ENCODE results near the gene GPR84. TPM values are rescaled to one million over a fixed set of nuclear protein-coding genes. Genes with fewer than 3 reads are reported as not detected.

GPR84 gene
- total RNA-seq, 1 donor from 2014 or later: 2.9 TPM

- DNase-seq (ENCODE audit: low spot score): no peak
Measured at GRCh38 chr12:54392485-54393206, 28.4 kb upstream of the GPR84 start.

DNA sequence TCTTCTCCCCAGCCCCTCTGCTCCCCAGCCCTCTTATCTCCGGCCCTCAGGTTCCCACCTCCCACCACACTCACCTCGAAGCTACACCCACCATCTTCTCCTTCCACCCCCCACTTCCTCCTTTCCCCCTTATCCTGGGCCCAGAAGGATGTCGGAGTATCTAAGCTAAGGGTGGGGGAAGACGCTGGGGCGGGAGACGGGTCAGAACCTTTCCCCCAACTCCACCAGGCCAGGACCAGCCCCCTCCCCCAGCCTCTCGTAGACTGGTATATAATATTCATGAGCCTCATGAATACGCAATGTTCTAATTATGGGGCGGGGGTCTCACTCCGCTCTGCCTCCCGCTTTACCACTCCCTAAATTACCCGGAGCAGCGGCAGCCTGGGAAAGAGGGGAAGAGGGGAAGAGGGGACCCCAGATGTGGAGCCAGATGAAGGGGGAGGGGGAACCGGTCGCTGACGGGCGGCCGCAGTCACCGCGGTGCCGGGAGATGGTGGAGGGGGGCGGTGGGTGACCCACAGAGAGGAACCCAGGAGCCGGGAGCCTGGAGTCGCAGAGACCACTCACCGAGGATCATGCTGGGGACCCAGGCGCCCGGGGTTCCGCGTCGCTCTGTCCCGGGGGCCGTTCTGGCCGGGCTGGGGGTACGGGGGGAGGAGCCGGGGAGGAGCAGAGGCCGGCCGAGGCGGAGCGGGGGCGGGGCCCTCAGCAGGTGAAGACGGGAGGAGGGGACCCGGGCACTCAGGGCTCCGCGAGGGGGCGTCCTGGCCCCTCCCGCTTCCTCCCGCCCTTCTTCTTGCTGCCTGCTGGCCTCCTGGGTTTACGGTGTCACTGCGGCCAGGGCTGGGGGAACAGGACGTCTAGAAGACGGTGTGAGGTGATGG is 26.6 kb upstream of the GPR84 start:
- DNase-seq (ENCODE audit: low spot score): no peak

DNA sequence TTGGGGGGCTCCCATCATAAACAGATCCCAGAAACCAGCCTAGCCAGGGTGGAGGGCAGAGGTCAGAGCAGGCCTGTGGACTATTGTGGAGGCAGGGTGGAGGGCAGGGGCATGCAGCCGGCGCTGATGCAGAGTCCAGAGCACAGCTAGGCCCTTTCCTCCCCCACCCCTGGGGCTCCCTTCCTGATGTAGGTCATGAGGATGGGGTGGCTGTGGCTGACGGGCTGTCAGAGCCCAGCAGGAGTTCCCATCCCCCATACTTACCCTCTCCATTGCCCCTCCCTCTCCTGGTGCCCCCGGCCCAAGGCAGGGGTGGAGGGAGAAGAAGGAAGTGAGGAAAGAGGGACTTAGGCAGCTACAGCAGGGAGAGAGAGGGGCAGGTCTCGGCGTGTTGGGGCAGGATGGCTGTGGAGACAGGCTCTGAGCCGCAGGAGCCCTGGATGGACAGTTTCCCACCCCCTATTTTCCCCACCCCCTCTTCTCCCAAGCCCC is 25.9 kb upstream of the GPR84 start:
- DNase-seq (ENCODE audit: low spot score): no peak

GRCh38 chr12:54389607-54390175 is 25.4 kb upstream of the GPR84 start:
- DNase-seq (ENCODE audit: low spot score): no peak

- no peak for DNase-seq (ENCODE audit: low spot score)
Measured at GRCh38 chr12:54389134-54389508, 24.8 kb upstream of the GPR84 start.

DNA sequence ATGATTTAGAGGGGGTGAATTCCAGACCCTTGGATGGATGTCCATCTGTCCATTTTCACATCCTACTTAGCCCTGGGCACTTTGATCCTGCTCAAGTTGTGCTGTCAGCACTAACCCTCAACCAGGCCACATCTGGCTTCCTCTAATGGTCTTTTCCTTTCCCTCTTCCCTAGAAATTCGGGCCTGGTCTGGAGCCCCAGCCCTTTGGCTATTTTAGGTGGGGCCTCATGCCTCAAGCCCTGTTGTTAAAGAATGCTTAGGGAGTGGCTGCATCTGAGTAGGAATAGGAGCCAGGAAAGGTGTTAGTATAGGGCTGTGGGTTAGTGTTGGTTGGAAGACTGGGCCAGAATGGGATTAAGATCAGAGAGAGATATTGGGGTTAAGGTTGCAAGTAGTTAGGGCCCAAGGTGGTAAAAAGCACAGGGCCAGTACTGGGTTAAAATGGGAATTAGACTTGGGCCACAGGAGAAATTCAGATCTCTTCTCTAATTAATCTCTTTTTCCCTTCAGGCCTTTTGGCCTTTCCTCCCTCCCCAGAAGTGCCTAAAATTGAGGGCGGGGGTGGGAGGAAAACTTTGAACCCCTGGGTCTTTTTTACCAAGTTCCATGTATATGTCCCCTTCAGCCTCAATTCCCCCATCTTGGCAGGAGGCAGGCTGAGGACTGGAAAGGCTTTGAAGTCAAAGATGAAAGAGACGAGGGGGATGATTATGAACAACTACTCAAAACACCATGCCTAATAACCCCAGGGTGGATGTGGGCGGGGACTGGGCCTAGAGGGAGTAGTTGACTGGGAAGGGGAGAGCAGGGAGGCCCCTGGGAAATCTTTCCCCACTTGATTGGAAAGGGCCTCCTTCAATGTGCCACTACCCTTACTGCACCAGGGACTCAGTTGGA is 24.2 kb upstream of the GPR84 start:
- no peak for DNase-seq (ENCODE audit: low spot score)

DNA sequence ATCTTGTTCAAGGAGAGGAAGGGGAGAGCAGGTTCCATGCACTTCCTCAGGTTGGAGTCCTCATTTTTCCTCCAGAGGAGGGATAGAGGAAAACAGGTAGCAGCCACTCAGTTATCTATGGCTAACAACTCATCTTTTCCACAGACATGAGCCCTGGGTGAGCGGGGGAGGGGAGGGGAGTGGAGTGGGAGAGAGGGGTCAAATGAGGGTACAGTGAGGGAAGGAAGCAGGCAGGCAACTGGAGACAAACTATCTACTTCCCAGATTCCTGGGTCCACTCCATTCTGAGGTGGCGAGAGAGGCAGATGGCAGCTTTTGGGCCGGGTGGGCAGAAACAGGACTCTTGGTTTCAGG is 22.8 kb upstream of the GPR84 start:
- no peak for DNase-seq (ENCODE audit: low spot score)

- DNase-seq (ENCODE audit: low spot score): no peak
Measured at GRCh38 chr12:54386403-54387113, 22.3 kb upstream of the GPR84 start.

DNA sequence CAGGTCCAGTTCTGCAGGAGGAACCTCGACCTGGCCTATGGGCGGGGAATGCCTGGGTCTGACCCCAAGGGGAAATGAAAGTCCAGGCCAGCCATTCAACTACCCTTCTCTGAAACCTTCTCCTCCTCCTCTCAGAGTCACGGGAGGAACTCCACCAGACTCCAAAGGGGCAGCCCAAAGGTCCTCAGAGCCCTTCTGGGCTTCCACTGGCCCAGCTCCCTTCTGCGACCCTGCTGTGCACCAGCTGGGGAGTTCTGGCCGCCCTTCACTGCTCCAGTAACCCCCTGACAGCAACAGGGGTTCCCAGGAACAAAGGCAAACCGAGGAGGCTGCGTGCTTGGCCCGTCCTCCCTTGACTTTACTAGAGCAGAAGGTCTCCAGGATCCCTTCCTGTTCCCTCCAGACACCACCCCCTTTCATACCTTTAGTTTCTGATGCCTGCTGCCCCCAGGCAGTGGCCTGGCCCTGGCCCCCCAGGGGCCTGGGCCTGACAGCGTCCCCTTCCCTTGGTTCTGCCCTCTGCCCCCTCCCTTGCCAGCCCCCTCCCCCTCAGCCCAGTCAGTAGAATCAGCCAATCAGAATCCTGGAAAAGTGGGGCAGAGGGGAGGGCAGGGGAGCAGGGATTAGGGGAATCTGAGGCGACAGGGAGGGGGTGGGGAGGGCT is 21.1 kb upstream of the GPR84 start:
- DNase-seq (ENCODE audit: low spot score): no peak

DNA sequence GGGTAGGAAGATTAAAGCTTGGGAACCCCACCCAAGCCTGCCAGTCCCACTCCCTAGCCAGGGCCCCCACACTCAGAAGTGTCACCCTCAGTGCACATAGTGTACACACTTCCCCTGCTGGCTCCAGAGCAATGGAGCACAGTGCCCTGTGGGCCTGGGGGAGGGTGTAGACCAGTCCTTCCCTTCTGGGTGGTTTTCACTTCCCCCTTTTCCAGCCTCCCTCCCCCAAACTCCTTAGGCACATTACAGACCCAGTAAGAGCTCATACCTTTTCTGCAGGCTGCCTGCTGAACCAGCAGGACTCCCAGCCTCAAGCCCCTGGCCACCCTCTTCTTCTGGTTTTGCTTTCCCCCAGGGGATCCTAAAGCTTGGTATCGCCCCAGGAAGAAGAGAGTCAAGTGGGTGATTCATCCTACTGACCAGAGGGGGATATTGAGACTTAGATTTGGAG is 20.3 kb upstream of the GPR84 start, which contains the start of gene ZNF385A:
TSS of gene ZNF385A (minus strand) at position 143 of the 451 bp plus-strand sequence. CDS start 219 bp downstream, outside the sequence.
- peak; percentile 72 for DNase-seq (ENCODE audit: low spot score)

DNA sequence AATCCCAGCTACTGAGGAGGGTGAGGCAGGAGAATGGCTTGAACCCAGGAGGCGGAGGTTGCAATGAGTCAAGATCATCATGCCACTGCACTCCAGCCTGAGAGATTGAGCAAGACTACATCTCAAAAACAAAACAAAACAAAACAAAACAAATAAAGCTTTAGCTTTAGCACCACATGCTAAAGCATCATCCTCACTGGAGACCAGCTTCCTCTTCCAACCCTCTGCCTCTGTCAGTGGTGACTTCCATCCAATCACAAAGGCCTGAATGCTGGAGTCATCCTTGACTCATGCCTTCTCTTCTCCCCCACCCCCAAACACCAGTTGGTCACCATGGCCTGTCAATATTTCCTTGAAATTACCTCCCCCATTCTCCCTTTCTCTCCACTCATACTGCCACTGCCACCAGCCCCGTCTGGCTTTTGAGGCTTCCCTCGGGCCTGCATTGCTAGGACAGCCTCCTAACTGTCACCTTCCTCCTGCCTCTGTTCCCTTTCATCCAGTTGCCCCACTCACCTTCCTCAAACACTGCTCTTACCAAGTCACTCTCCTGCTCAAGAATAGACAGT is 18.8 kb upstream of the GPR84 start:
- DNase-seq (ENCODE audit: low spot score): no peak

GRCh38 chr12:54381136-54381535 is 16.9 kb upstream of the GPR84 start:
- no peak for DNase-seq (ENCODE audit: low spot score)

- peak; percentile 90 for DNase-seq (ENCODE audit: low spot score)
Measured at GRCh38 chr12:54379398-54380201, 15.3 kb upstream of the GPR84 start.

GRCh38 chr12:54378796-54379397 is 14.6 kb upstream of the GPR84 start:
- no peak for DNase-seq (ENCODE audit: low spot score)

DNA sequence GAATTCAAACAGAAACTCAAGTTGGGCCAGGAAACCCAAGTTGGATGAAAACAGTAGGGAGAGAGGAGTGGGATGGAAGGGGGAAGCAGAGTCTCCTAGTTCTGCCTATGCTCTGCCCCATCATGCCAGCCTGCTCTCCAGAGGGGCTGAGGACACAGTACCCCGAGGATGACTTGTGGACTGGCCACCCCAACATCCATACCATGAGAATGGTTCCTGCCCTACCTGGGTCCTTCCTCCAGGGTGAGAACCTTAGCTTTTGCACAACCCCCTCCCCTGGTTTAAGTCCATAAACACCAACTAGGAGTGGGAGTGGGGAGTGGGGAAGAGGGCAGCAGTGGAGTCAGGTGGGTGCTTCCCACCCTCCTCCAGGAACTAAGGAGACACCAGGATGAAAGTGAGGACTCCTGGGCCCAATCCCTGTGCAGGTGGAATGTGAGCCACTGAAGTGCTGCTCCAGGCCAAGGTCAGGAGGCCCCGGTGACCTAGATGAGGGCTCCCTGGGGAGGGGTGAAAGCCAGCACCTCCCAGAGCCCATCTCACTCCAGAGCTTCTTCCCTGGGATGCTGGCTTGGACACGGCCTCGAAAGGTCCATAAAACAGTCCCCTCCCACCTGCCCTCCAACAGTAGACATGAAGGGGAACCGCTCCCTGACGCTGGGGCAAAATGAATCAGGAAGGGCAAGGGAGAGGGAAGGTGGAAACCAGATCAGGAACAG is 13.7 kb upstream of the GPR84 start:
- no peak for DNase-seq (ENCODE audit: low spot score)

DNA sequence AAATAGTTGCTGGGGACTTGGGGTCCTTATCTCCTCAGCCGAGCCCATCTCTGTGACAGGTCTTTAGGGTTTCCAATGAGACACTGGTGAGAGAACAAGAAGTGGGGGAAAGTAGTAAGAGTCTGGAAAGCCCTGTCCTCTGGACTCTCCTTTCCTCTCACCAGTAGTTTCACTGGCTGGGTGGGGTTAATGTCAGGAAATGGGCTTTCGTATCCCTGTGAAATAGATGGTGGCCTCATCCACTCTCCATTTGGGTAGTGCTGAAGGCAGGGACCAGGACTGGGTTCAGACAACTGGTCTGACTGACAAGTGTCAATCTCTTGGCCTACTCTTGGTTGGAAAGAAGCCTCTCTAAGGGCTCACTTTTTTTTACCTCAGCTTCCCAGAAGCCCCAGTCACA is 12.7 kb upstream of the GPR84 start:
- DNase-seq (ENCODE audit: low spot score): no peak

GRCh38 chr12:54376596-54376995 is 12.3 kb upstream of the GPR84 start:
- peak; percentile 96 for DNase-seq (ENCODE audit: low spot score)

- no peak for DNase-seq (ENCODE audit: low spot score)
Measured at GRCh38 chr12:54375259-54375579, 10.9 kb upstream of the GPR84 start.
